H9 (cell line): ENCODE measurements around the gene TFPI. TPM values are rescaled to one million over a fixed set of nuclear protein-coding genes. Genes with fewer than 3 reads are reported as not detected.

ENCODE experiments used
- DNase-seq: peaks from one replicate; pipeline ENCODE4 v3.0.0-alpha.2; 2017
- H2AFZ ChIP-seq: one replicate; pipeline ENCODE4 v1.6.1; 2013; ENCODE audit warnings: mild to moderate bottlenecking, low read length, control low read depth, moderate library complexity
- H2AK5ac ChIP-seq: 2 replicates; pipeline ENCODE4 v1.6.1; 2013; ENCODE audit warnings: low read length, control low read depth, mixed read lengths; ENCODE audit not compliant: insufficient read length
- H2BK120ac ChIP-seq: one replicate; pipeline ENCODE4 v1.6.1; 2013; ENCODE audit warnings: low read depth, mild to moderate bottlenecking, low read length, control low read depth, inconsistent platforms; ENCODE audit not compliant: poor library complexity, severe bottlenecking
- H2BK12ac ChIP-seq: 2 replicates; pipeline ENCODE4 v1.6.1; 2013; ENCODE audit warnings: low read length, control low read depth, mixed read lengths, low read depth; ENCODE audit not compliant: insufficient read length
- H2BK15ac ChIP-seq: 2 replicates; pipeline ENCODE4 v1.6.1; 2013; ENCODE audit warnings: low read depth, low read length, control low read depth
- H2BK20ac ChIP-seq: one replicate; pipeline ENCODE4 v1.6.1; 2013; ENCODE audit warnings: low read depth, mild to moderate bottlenecking, low read length, control low read depth, inconsistent platforms; ENCODE audit not compliant: poor library complexity, severe bottlenecking
- H2BK5ac ChIP-seq: 2 replicates; pipeline ENCODE4 v1.6.1; 2013; ENCODE audit warnings: low read length, control low read depth, mixed read lengths; ENCODE audit not compliant: insufficient read length
- H3K14ac ChIP-seq: 2 replicates; pipeline ENCODE4 v1.6.1; 2013; ENCODE audit warnings: low read length, control low read depth; ENCODE audit not compliant: insufficient read depth
- H3K18ac ChIP-seq: 2 replicates; pipeline ENCODE4 v1.6.1; 2013; ENCODE audit warnings: low read depth, mild to moderate bottlenecking, mixed read lengths, low read length, control low read depth; ENCODE audit not compliant: insufficient read length
- H3K23ac ChIP-seq: 2 replicates; pipeline ENCODE4 v1.6.1; 2013; ENCODE audit warnings: low read length, control low read depth, mixed read lengths, low read depth; ENCODE audit not compliant: insufficient read length
- H3K23me2 ChIP-seq: 2 replicates; pipeline ENCODE4 v1.6.1; 2013; ENCODE audit warnings: low read depth, mild to moderate bottlenecking, mixed read lengths, low read length, control low read depth; ENCODE audit not compliant: insufficient read length, poor library complexity, severe bottlenecking
- H3K27ac ChIP-seq: 2 replicates; pipeline ENCODE4 v1.5.1; 2013; ENCODE audit warnings: low read length, control low read depth, mixed read lengths, low read depth; ENCODE audit not compliant: insufficient read length
- H3K27me3 ChIP-seq: 2 replicates; pipeline ENCODE4 v1.6.1; 2013; ENCODE audit warnings: low read length, control low read depth, inconsistent platforms; ENCODE audit not compliant: insufficient read depth
- H3K4ac ChIP-seq: 2 replicates; pipeline ENCODE4 v1.6.1; 2013; ENCODE audit warnings: low read depth, mild to moderate bottlenecking, control low read depth, inconsistent platforms, low read length, moderate library complexity
- H3K4me1 ChIP-seq: 2 replicates; pipeline ENCODE4 v1.6.1; 2013; ENCODE audit warnings: low read length, control low read depth, inconsistent platforms; ENCODE audit not compliant: insufficient read depth
- H3K4me2 ChIP-seq: 2 replicates; pipeline ENCODE4 v1.6.1; 2013; ENCODE audit warnings: low read length, control low read depth, mixed read lengths; ENCODE audit not compliant: insufficient read length, insufficient read depth
- H3K56ac ChIP-seq: 2 replicates; pipeline ENCODE4 v1.6.1; 2013; ENCODE audit warnings: low read depth, mild to moderate bottlenecking, mixed read lengths, low read length, control low read depth; ENCODE audit not compliant: insufficient read length
- H3K79me1 ChIP-seq: 2 replicates; pipeline ENCODE4 v1.6.1; 2013; ENCODE audit warnings: low read depth, mild to moderate bottlenecking, moderate library complexity, low read length, control low read depth, inconsistent platforms; ENCODE audit not compliant: insufficient read depth, poor library complexity, severe bottlenecking
- H3K79me2 ChIP-seq: 2 replicates; pipeline ENCODE4 v1.6.1; 2013; ENCODE audit warnings: low read length, control low read depth, inconsistent platforms; ENCODE audit not compliant: insufficient read depth
- H3K9ac ChIP-seq: 2 replicates; pipeline ENCODE4 v1.6.1; 2013; ENCODE audit warnings: low read length, control low read depth, mixed read lengths; ENCODE audit not compliant: insufficient read length; ENCODE audit errors: extremely low read depth
- H3K9me3 ChIP-seq: one replicate; pipeline ENCODE4 v1.6.1; 2013; ENCODE audit warnings: low read depth, low read length, inconsistent platforms; ENCODE audit not compliant: control insufficient read depth
- H3T11ph ChIP-seq: one replicate; pipeline ENCODE4 v1.6.1; 2013; ENCODE audit warnings: mild to moderate bottlenecking, low read length, control low read depth, inconsistent platforms
- H4K20me1 ChIP-seq: one replicate; pipeline ENCODE4 v1.6.1; 2013; ENCODE audit not compliant: control insufficient read depth, insufficient read length, insufficient read depth
- H4K5ac ChIP-seq: 2 replicates; pipeline ENCODE4 v1.6.1; 2013; ENCODE audit warnings: low read depth, mild to moderate bottlenecking, mixed read lengths, low read length, control low read depth; ENCODE audit not compliant: insufficient read length
- H4K8ac ChIP-seq: replicated peaks from 2 replicates; pipeline ENCODE4 v1.6.1; 2013; ENCODE audit warnings: low read length, control low read depth, mixed read lengths, low read depth; ENCODE audit not compliant: insufficient read length
- H4K91ac ChIP-seq: 2 replicates; pipeline ENCODE4 v1.6.1; 2013; ENCODE audit warnings: low read depth, mild to moderate bottlenecking, moderate library complexity, mixed read lengths, low read length, control low read depth; ENCODE audit not compliant: insufficient read length
- H3K27ac Mint-ChIP-seq, 3 experiments: 2 replicates in 2 of 3; 3 replicates in 1 of 3; pipeline ENCODE4 v1.8.0; 2020 to 2021; ENCODE audit warnings: mixed read lengths in 3 of 3, mild to moderate bottlenecking in 1 of 3, moderate library complexity in 1 of 3
- H3K27me3 Mint-ChIP-seq: 2 replicates; pipeline ENCODE4 v1.8.0; 2021; ENCODE audit warnings: low read depth, mild to moderate bottlenecking, moderate library complexity, mixed read lengths
- H3K36me3 Mint-ChIP-seq, 3 experiments: 2 replicates in 2 of 3; 3 replicates in 1 of 3; pipeline ENCODE4 v1.8.0; 2020 to 2021; ENCODE audit warnings: low read depth in 3 of 3, mixed read lengths in 3 of 3; ENCODE audit not compliant: insufficient read depth in 1 of 3
- H3K4me1 Mint-ChIP-seq, 2 experiments: 2 replicates each; pipeline ENCODE4 v1.8.0; 2020; ENCODE audit warnings: mixed read lengths in 2 of 2
- H3K4me3 Mint-ChIP-seq, 2 experiments: 2 replicates in 1 of 2; 3 replicates in 1 of 2; pipeline ENCODE4 v1.8.0; 2020 to 2021; ENCODE audit warnings: mild to moderate bottlenecking in 2 of 2, mixed read lengths in 2 of 2, moderate library complexity in 1 of 2
- H3K9me3 Mint-ChIP-seq, 2 experiments: 2 replicates in 1 of 2; 3 replicates in 1 of 2; pipeline ENCODE4 v1.8.0; 2020; ENCODE audit warnings: mild to moderate bottlenecking in 2 of 2, mixed read lengths in 2 of 2, moderate library complexity in 1 of 2
- CTCF ChIP-seq: fragments of 200-600 bp; sonication (generic); conservative IDR thresholded peaks from 3 replicates; pipeline ENCODE4 v1.8.0; 2021; ENCODE audit warnings: antibody characterized with exemption, mild to moderate bottlenecking
- WGBS: extraction: QIAGEN DNeasy Blood & Tissue Kit; methylation state at CpG from one replicate; pipeline ENCODE4 v1.1.7; 2013; ENCODE audit warnings: missing lambda C conversion rate, low lambda C conversion rate, mixed read lengths; ENCODE audit not compliant: insufficient read length; ENCODE audit errors: extremely low coverage; 5-methylcytosine and 5-hydroxymethylcytosine counted together
- total RNA-seq: library from RNA; stranded (reverse); gene quantifications from 2 replicates; pipeline ENCODE4 v1.2.1, GENCODE V29; 2021

TFPI gene
- total RNA-seq, 1 experiment from 2014 or later, result 5.8 TPM

GRCh38 chr2:187485523-187485922 lies 68.7 kb downstream of the TFPI start:
- Histone ChIP-seq H3K4me2 (no peak overlapping the region), H2AK5ac (no peak overlapping the region), H3T11ph (no peak overlapping the region), H4K5ac (no peak overlapping the region), H3K27me3 (no peaks in the 10 kb centered on the region), H3K79me1 (no peaks in the 10 kb centered on the region), H4K91ac (no peak overlapping the region), H3K23me2 (no peaks in the 10 kb centered on the region), H3K79me2 (no peaks in the 10 kb centered on the region), H3K9ac (no peak overlapping the region), H3K4me1 (no peaks in the 10 kb centered on the region), H3K14ac (no peak overlapping the region), H3K56ac (no peak overlapping the region), H2BK15ac (no peak overlapping the region), H4K20me1 (no peaks in the 10 kb centered on the region), H2BK5ac (no peak overlapping the region), H2BK12ac (no peak overlapping the region), H3K23ac (no peak overlapping the region), H3K4ac (no peak overlapping the region), H2BK120ac (no peak overlapping the region), H2BK20ac (no peak overlapping the region), H3K27ac (no peak overlapping the region), H3K18ac (no peak overlapping the region), H3K9me3 (no peaks in the 10 kb centered on the region), H4K8ac (no peak overlapping the region), H2AFZ (no peak overlapping the region)
- no peaks in the 10 kb centered on the region for H3K27me3 Mint-ChIP-seq
- H3K4me3 Mint-ChIP-seq, result no peak overlapping the region
- no peak for TF ChIP-seq CTCF
- no peak for DNase-seq
- WGBS, result no CpG with 5 or more reads among the region's 1 CpG
- H3K9me3 Mint-ChIP-seq, result no peaks in the 10 kb centered on the region
- H3K4me1 Mint-ChIP-seq, result no peaks in the 10 kb centered on the region
- H3K36me3 Mint-ChIP-seq, result no peaks in the 10 kb centered on the region
- no peak overlapping the region for H3K27ac Mint-ChIP-seq
